GM23248 (cell line): Measurements from ENCODE around the gene FBXW11. TPM values are rescaled to one million over a fixed set of nuclear protein-coding genes. Genes with fewer than 3 reads are reported as not detected.

Experiments used
- DNase-seq: peaks from one replicate; pipeline ENCODE4 v3.0.0-alpha.2; 2015
- H2AFZ ChIP-seq: fragments of 200-600 bp; sonication (generic); 2 replicates; pipeline ENCODE4 v1.6.1; 2016; ENCODE audit warnings: antibody characterized with exemption
- H3F3A ChIP-seq: fragments of 200-600 bp; sonication (generic); 2 replicates; pipeline ENCODE4 v1.6.1; 2016; ENCODE audit warnings: mild to moderate bottlenecking, antibody characterized with exemption, mixed run types; ENCODE audit not compliant: insufficient read depth
- H3K27ac ChIP-seq: fragments of 200-600 bp; sonication (generic); 2 replicates; pipeline ENCODE4 v1.5.1; 2016; ENCODE audit warnings: mild to moderate bottlenecking
- H3K27me3 ChIP-seq: fragments of 200-600 bp; sonication (generic); replicated peaks from 2 replicates; pipeline ENCODE4 v1.6.1; 2016; ENCODE audit warnings: mild to moderate bottlenecking; ENCODE audit not compliant: insufficient read depth
- H3K36me3 ChIP-seq: fragments of 200-600 bp; sonication (generic); 2 replicates; pipeline ENCODE4 v1.6.1; 2016; ENCODE audit warnings: low read depth, mild to moderate bottlenecking
- H3K4me1 ChIP-seq: fragments of 200-600 bp; sonication (generic); 2 replicates; pipeline ENCODE4 v1.6.1; 2016; ENCODE audit warnings: mild to moderate bottlenecking; ENCODE audit not compliant: insufficient read depth
- H3K4me2 ChIP-seq: fragments of 200-600 bp; sonication (generic); one replicate; pipeline ENCODE4 v1.6.1; 2016; ENCODE audit warnings: mild to moderate bottlenecking; ENCODE audit not compliant: unreplicated experiment
- H3K4me3 ChIP-seq: fragments of 200-600 bp; sonication (generic); 2 replicates; pipeline ENCODE4 v1.5.1; 2016; ENCODE audit warnings: mild to moderate bottlenecking
- H3K79me2 ChIP-seq: fragments of 200-600 bp; sonication (generic); 2 replicates; pipeline ENCODE4 v1.6.1; 2016; ENCODE audit warnings: mild to moderate bottlenecking; ENCODE audit not compliant: insufficient read depth
- H3K9ac ChIP-seq: fragments of 200-600 bp; sonication (generic); 2 replicates; pipeline ENCODE4 v1.6.1; 2016; ENCODE audit warnings: mild to moderate bottlenecking
- H3K9me2 ChIP-seq: fragments of 200-600 bp; sonication (generic); 2 replicates; pipeline ENCODE4 v1.6.1; 2016; ENCODE audit warnings: mixed run types, mild to moderate bottlenecking, moderate library complexity; ENCODE audit not compliant: insufficient read depth
- H3K9me3 ChIP-seq: fragments of 200-600 bp; sonication (generic); one replicate; pipeline ENCODE4 v1.6.1; 2017; ENCODE audit warnings: low read depth
- H4K20me1 ChIP-seq: fragments of 200-600 bp; sonication (generic); 2 replicates; pipeline ENCODE4 v1.6.0; 2016; ENCODE audit not compliant: insufficient read depth
- EZH2 ChIP-seq: fragments of 200-600 bp; sonication (generic); IDR thresholded peaks from 2 replicates; pipeline ENCODE4 v1.6.1; 2018; ENCODE audit warnings: antibody characterized with exemption, mild to moderate bottlenecking; ENCODE audit not compliant: insufficient read depth, poor library complexity, severe bottlenecking
- EZH2phosphoT487 ChIP-seq: fragments of 200-600 bp; sonication (generic); IDR thresholded peaks from 2 replicates; pipeline ENCODE4 v1.6.1; 2018; ENCODE audit warnings: antibody characterized with exemption, moderate library complexity, mild to moderate bottlenecking, low read depth; ENCODE audit not compliant: insufficient read depth
- WGBS, 2 experiments: methylation state at CpG; one replicate each; pipeline ENCODE4 v1.1.6; 2015 to 2017; ENCODE audit warnings: low lambda C conversion rate in 2 of 2, low coverage in 1 of 2; ENCODE audit errors: missing lambda C conversion rate in 2 of 2; 5-methylcytosine and 5-hydroxymethylcytosine counted together
- in situ Hi-C: fragments of 300-500 bp; cut with MboI; formaldehyde crosslinking; loops from 2 replicates; pipeline ENCODE4 v1.15.0; 2020
- polyA plus RNA-seq: library from polyadenylated mRNA; unstranded; fragments of >200 nt; fragmentation: Nextera tagmentation; extraction: Ambion mirVana; gene quantifications from 2 replicates; pipeline ENCODE4 v1.2.1, GENCODE V29; 2016
- total RNA-seq: library from RNA; depleted of rRNA; stranded (reverse); fragments of >200 nt; shearing (Covaris generic); gene quantifications from 2 replicates; pipeline ENCODE4 v1.2.3, GENCODE V29; 2014

The FBXW11 gene
- total and polyA plus RNA-seq, 2 experiments from 2014 or later = 30.6 to 78.0 TPM

DNA sequence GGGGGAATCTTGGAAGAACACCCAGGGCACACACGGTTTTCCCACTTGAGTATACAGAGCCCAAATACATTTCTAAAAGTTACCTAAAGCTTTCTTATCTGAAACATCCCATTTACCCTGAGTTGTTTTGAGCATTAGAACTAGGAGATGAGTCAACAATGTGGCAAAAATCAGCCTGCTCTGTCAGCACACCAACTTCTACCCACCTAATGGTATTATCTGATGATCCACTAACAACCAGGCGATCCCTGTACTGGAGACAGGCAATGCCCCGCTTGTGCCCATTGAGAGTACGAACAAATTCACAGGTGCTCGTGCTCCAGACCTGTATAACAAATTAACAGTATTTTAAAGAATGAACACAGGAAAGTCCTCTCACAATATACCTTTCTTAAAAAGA, 133.8 kb downstream of the FBXW11 start:
- Histone ChIP-seq H3K4me1 (peaks cover 29% of the 10 kb centered on the region), H3K9me3 (no peaks in the 10 kb centered on the region), H3K27me3 (no peaks in the 10 kb centered on the region), H4K20me1 (no peaks in the 10 kb centered on the region), H3K4me2 (no peak overlapping the region), H3K27ac (no peak overlapping the region), H3F3A (peaks cover 17% of the 10 kb centered on the region; the same call in 1 of the 2 replicates), H3K9me2 (no peaks in the 10 kb centered on the region), H2AFZ (no peak overlapping the region), H3K4me3 (no peak overlapping the region), H3K9ac (no peak overlapping the region), H3K79me2 (peaks cover 12% of the 10 kb centered on the region; the same call in 1 of the 2 replicates), H3K36me3 (peaks cover 26% of the 10 kb centered on the region)
- in situ Hi-C loops = no loop called here
- 97 to 100% methylated on average over 5 of the region's 5 CpGs for WGBS, 2 experiments
- TF ChIP-seq EZH2phosphoT487 = no peak
- no peak for TF ChIP-seq EZH2
- DNase-seq = peak; percentile 32

DNA sequence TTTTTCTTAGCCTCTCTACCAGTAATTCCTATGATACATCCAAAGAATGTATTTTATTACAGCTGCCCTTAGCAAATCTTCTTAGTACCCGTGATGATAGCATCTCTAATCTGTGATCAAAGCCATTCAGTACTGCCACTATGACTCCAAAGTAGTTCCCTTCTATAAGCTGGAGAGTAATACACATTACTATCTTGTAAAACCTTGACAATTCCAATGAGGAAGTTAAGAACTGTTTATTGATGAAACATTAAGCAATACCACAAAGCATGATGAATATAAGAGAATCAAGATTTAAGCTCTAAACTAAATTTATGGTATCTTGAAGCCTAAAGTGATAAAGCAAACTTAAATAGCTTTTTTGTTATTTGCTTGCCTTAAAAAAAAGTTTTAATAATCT, 134.7 kb downstream of the FBXW11 start:
- Histone ChIP-seq H3K27ac (no peak overlapping the region), H3K9me2 (no peaks in the 10 kb centered on the region), H3K4me1 (peaks cover 36% of the 10 kb centered on the region), H3F3A (peaks cover 24% of the 10 kb centered on the region; the same call in 1 of the 2 replicates), H3K9ac (no peak overlapping the region), H3K9me3 (no peaks in the 10 kb centered on the region), H3K27me3 (no peaks in the 10 kb centered on the region), H3K79me2 (peaks cover 16% of the 10 kb centered on the region; the same call in 1 of the 2 replicates), H3K36me3 (peaks cover 32% of the 10 kb centered on the region), H3K4me3 (no peak overlapping the region), H3K4me2 (no peak overlapping the region), H2AFZ (no peak overlapping the region), H4K20me1 (no peaks in the 10 kb centered on the region)
- no peak for DNase-seq
- WGBS, 2 experiments = 95 to 96% methylated on average over 1 of the region's 1 CpG
- TF ChIP-seq EZH2phosphoT487 = no peak
- TF ChIP-seq EZH2 = no peak
- in situ Hi-C loops = no loop called here

DNA sequence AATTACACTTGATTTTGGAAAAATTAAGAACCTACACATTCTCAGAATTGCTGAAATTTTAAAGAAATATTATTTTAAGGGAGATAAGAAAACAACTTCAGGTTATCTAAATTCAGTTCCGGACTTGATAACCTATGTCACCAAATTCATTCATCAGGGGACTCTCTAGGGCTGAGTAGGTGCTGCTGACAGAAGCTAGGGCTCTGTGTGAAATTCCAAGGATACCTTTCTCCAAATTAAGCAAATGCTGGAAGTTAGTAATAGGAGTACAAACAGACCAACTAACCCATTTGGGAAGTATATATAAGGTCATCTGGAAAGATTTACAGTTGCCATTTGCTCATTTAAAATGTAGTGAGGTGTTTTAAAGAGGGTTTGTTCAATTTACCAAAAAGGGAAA, 136.5 kb downstream of the FBXW11 start:
- 96 to 97% methylated on average over 1 of the region's 1 CpG for WGBS, 2 experiments
- H3K27me3 ChIP-seq = no peaks in the 10 kb centered on the region
- peaks cover 25% of the 10 kb centered on the region; the same call in 1 of the 2 replicates for H3K79me2 ChIP-seq
- H3K9me3 ChIP-seq = no peaks in the 10 kb centered on the region
- no peak overlapping the region for H2AFZ ChIP-seq
- peaks cover 24% of the 10 kb centered on the region; the same call in 1 of the 2 replicates for H3F3A ChIP-seq
- peaks cover 41% of the 10 kb centered on the region for H3K4me1 ChIP-seq
- H3K4me3 ChIP-seq = no peak overlapping the region
- H3K4me2 ChIP-seq = no peak overlapping the region
- no peaks in the 10 kb centered on the region for H4K20me1 ChIP-seq
- in situ Hi-C loops = no loop called here
- H3K9ac ChIP-seq = no peak overlapping the region
- no peaks in the 10 kb centered on the region for H3K9me2 ChIP-seq
- TF ChIP-seq EZH2phosphoT487 (no peak), EZH2 (no peak)
- H3K27ac ChIP-seq = no peak overlapping the region
- H3K36me3 ChIP-seq = peaks cover 33% of the 10 kb centered on the region
- no peak for DNase-seq

GRCh38 chr5:171868236-171868635, 138.2 kb downstream of the FBXW11 start:
- Histone ChIP-seq H2AFZ (no peak overlapping the region), H3K4me2 (peak overlapping the region; percentile 48), H3K9me3 (no peaks in the 10 kb centered on the region), H3K79me2 (peaks cover 31% of the 10 kb centered on the region; the same call in 1 of the 2 replicates), H3K9ac (0 out of 2 replicates have a peak overlapping the region, but pooled peaks have one; percentile 12), H3K4me1 (peaks cover 48% of the 10 kb centered on the region), H3K27me3 (no peaks in the 10 kb centered on the region), H4K20me1 (no peaks in the 10 kb centered on the region), H3K4me3 (0 out of 2 replicates have a peak overlapping the region, but pooled peaks have one; percentile 10), H3K36me3 (peaks cover 33% of the 10 kb centered on the region), H3F3A (peaks cover 34% of the 10 kb centered on the region), H3K27ac (peak overlapping the region; percentile 50), H3K9me2 (no peaks in the 10 kb centered on the region)
- 57 to 69% methylated on average over 2 of the region's 2 CpGs for WGBS, 2 experiments
- in situ Hi-C loops = no loop called here
- no peak for TF ChIP-seq EZH2
- TF ChIP-seq EZH2phosphoT487 = no peak
- peak; percentile 28 for DNase-seq
